Mesothelial cell of epicardium (in vitro differentiated cells): ENCODE results near the gene REX1BD. TPM values are rescaled to one million over a fixed set of nuclear protein-coding genes. Genes with fewer than 3 reads are reported as not detected.

Source experiments
- DNase-seq, 2 experiments: peaks; one replicate each; pipeline ENCODE4 v3.0.0; 2021; ENCODE audit warnings: low spot score in 2 of 2; ENCODE audit not compliant: unreplicated experiment in 2 of 2
- H3K27ac Mint-ChIP-seq: 2 replicates; pipeline ENCODE4 v1.8.0; 2021; ENCODE audit warnings: mixed read lengths
- H3K27me3 Mint-ChIP-seq: 2 replicates; pipeline ENCODE4 v1.8.0; 2021; ENCODE audit warnings: low read depth, mixed read lengths
- H3K36me3 Mint-ChIP-seq: 2 replicates; pipeline ENCODE4 v1.8.0; 2021; ENCODE audit warnings: mixed read lengths
- H3K4me1 Mint-ChIP-seq: 2 replicates; pipeline ENCODE4 v1.8.0; 2021; ENCODE audit warnings: mixed read lengths
- H3K4me3 Mint-ChIP-seq: 2 replicates; pipeline ENCODE4 v1.8.0; 2021; ENCODE audit warnings: mild to moderate bottlenecking, moderate library complexity, mixed read lengths
- H3K9me3 Mint-ChIP-seq: 2 replicates; pipeline ENCODE4 v1.8.0; 2021; ENCODE audit warnings: mixed read lengths
- CTCF ChIP-seq: fragments of 200-600 bp; sonication (generic); IDR thresholded peaks from one replicate; pipeline ENCODE4 v1.5.0; 2021; ENCODE audit warnings: antibody characterized with exemption; ENCODE audit not compliant: unreplicated experiment
- total RNA-seq: library from RNA; stranded (reverse); gene quantifications from 3 replicates; pipeline ENCODE4 v1.2.1, GENCODE V29; 2021

Gene REX1BD
- total RNA-seq, 1 donor from 2014 or later = 58.8 TPM

- no peak for DNase-seq
- H3K9me3 Mint-ChIP-seq = peaks cover 8% of the 10 kb centered on the region
- H3K27me3 Mint-ChIP-seq = peaks cover 84% of the 10 kb centered on the region
- no peak for TF ChIP-seq CTCF
- no peak within 1 kb of the TSS for H3K27ac Mint-ChIP-seq
- peaks cover 21% of the 10 kb centered on the region for H3K4me1 Mint-ChIP-seq
- H3K4me3 Mint-ChIP-seq = peak within 1 kb of the TSS; percentile 65
- no peaks in the 10 kb centered on the region for H3K36me3 Mint-ChIP-seq
These were observed 24.4 kb downstream of the REX1BD start, which contains the start of gene TMEM59L for GRCh38 chr19:18612772-18613588. TSS of gene TMEM59L (plus strand) at chr19:18612870. CDS start at chr19:18612959, 89 bp downstream.

GRCh38 chr19:18613589-18614234 is 25.1 kb downstream of the REX1BD start:
- Mint-ChIP-seq H3K4me3 (peak overlapping the region; percentile 63), H3K9me3 (peaks cover 8% of the 10 kb centered on the region), H3K27ac (no peak overlapping the region), H3K4me1 (peaks cover 20% of the 10 kb centered on the region), H3K36me3 (no peaks in the 10 kb centered on the region), H3K27me3 (peaks cover 77% of the 10 kb centered on the region)
- DNase-seq = no peak
- no peak for TF ChIP-seq CTCF

GRCh38 chr19:18616023-18616422 is 27.4 kb downstream of the REX1BD start:
- H3K9me3 Mint-ChIP-seq = peaks cover 8% of the 10 kb centered on the region

GRCh38 chr19:18617562-18617961 is 29.0 kb downstream of the REX1BD start:
- H3K27me3 Mint-ChIP-seq = peaks cover 51% of the 10 kb centered on the region
- H3K9me3 Mint-ChIP-seq = peaks cover 8% of the 10 kb centered on the region
- no peak for DNase-seq
- H3K4me1 Mint-ChIP-seq = peaks cover 8% of the 10 kb centered on the region
- no peak for TF ChIP-seq CTCF
- H3K36me3 Mint-ChIP-seq = no peaks in the 10 kb centered on the region
- H3K27ac Mint-ChIP-seq = no peak overlapping the region
- H3K4me3 Mint-ChIP-seq = no peak overlapping the region

More at GRCh38 chr19:18616023-18616422, 27.4 kb downstream of the REX1BD start:
- no peak overlapping the region for H3K4me3 Mint-ChIP-seq
- DNase-seq = no peak
- H3K36me3 Mint-ChIP-seq = no peaks in the 10 kb centered on the region
- peaks cover 60% of the 10 kb centered on the region for H3K27me3 Mint-ChIP-seq
- H3K27ac Mint-ChIP-seq = no peak overlapping the region
- no peak for TF ChIP-seq CTCF
- H3K4me1 Mint-ChIP-seq = peaks cover 18% of the 10 kb centered on the region

GRCh38 chr19:18618236-18618635 is 29.6 kb downstream of the REX1BD start:
- H3K9me3 Mint-ChIP-seq = peaks cover 8% of the 10 kb centered on the region
- TF ChIP-seq CTCF = no peak
- H3K27ac Mint-ChIP-seq = no peak overlapping the region
- no peak for DNase-seq
- peaks cover 49% of the 10 kb centered on the region for H3K27me3 Mint-ChIP-seq
- no peaks in the 10 kb centered on the region for H3K36me3 Mint-ChIP-seq
- peaks cover 6% of the 10 kb centered on the region for H3K4me1 Mint-ChIP-seq
- no peak overlapping the region for H3K4me3 Mint-ChIP-seq
